Neural cell (in vitro differentiated cells): Measurements from ENCODE around the gene SUCLG2. TPM values are rescaled to one million over a fixed set of nuclear protein-coding genes. Genes with fewer than 3 reads are reported as not detected.

Source experiments
- H2AFZ ChIP-seq: fragments of 200-600, 300-800 bp; sonication (generic), shearing (Covaris generic); 2 replicates; pipeline ENCODE4 v1.6.0; 2014; ENCODE audit warnings: low read depth, mild to moderate bottlenecking, antibody characterized with exemption, low read length, moderate library complexity
- H3F3A ChIP-seq: fragments of 200-600 bp; shearing (Covaris generic); 2 replicates; pipeline ENCODE4 v1.6.1; 2016; ENCODE audit warnings: mild to moderate bottlenecking, moderate library complexity, mixed read lengths, antibody characterized with exemption, low read length; ENCODE audit not compliant: insufficient read depth, poor library complexity, severe bottlenecking
- H3K27ac ChIP-seq: fragments of 200-600, 300-800 bp; sonication (generic), shearing (Covaris generic); 2 replicates; pipeline ENCODE4 v1.5.1; 2014; ENCODE audit warnings: mild to moderate bottlenecking, low read length, moderate library complexity
- H3K27me3 ChIP-seq: fragments of 300-800, 200-600 bp; sonication (generic), shearing (Covaris generic); 2 replicates; pipeline ENCODE4 v1.6.0; 2014; ENCODE audit warnings: mild to moderate bottlenecking, low read depth, low read length, moderate library complexity; ENCODE audit not compliant: insufficient read depth
- H3K36me3 ChIP-seq: fragments of 300-800, 200-600 bp; sonication (generic), shearing (Covaris generic); 2 replicates; pipeline ENCODE4 v1.5.1; 2014; ENCODE audit warnings: mild to moderate bottlenecking, antibody characterized with exemption, low read length, moderate library complexity; ENCODE audit not compliant: insufficient read depth
- H3K4me2 ChIP-seq: fragments of 300-800, 200-600 bp; sonication (generic), shearing (Covaris generic); 2 replicates; pipeline ENCODE4 v1.6.0; 2014; ENCODE audit warnings: mild to moderate bottlenecking, low read length
- H3K4me3 ChIP-seq: fragments of 300-800, 200-600 bp; sonication (generic), shearing (Covaris generic); 2 replicates; pipeline ENCODE4 v1.5.1; 2014; ENCODE audit warnings: mild to moderate bottlenecking, low read length, moderate library complexity
- H3K79me2 ChIP-seq: fragments of 200-600 bp; shearing (Covaris generic); replicated peaks from 2 replicates; pipeline ENCODE4 v1.6.0; 2014; ENCODE audit warnings: mild to moderate bottlenecking, low read length, moderate library complexity; ENCODE audit not compliant: insufficient read depth
- H3K9ac ChIP-seq: fragments of 300-800, 200-600 bp; sonication (generic), shearing (Covaris generic); 2 replicates; pipeline ENCODE4 v1.6.1; 2016; ENCODE audit warnings: mild to moderate bottlenecking, low read length, mixed read lengths
- H3K9me2 ChIP-seq: fragments of 200-600 bp; shearing (Covaris generic); 2 replicates; pipeline ENCODE4 v1.6.1; 2016; ENCODE audit warnings: mild to moderate bottlenecking, low read length, mixed read lengths; ENCODE audit not compliant: insufficient read depth
- H3K9me3 ChIP-seq: fragments of 200-600, 300-800 bp; sonication (generic), shearing (Covaris generic); 2 replicates; pipeline ENCODE4 v1.6.1; 2016; ENCODE audit warnings: mild to moderate bottlenecking, mixed run types, low read length, moderate library complexity, mixed read lengths
- H4K20me1 ChIP-seq: fragments of 200-600 bp; shearing (Covaris generic); 2 replicates; pipeline ENCODE4 v1.6.1; 2016; ENCODE audit warnings: mild to moderate bottlenecking, mixed run types; ENCODE audit not compliant: insufficient read depth
- EP300 ChIP-seq: fragments of 450-650 bp; conservative IDR thresholded peaks from 2 replicates; pipeline ENCODE4 v1.6.1; 2014; ENCODE audit warnings: antibody characterized with exemption, mild to moderate bottlenecking, moderate library complexity; ENCODE audit not compliant: poor library complexity, severe bottlenecking
- EZH2 ChIP-seq: fragments of 200-600, 300-800 bp; shearing (Covaris generic), sonication (generic); IDR thresholded peaks from 2 replicates; pipeline ENCODE4 v1.6.1; 2014; ENCODE audit warnings: antibody characterized with exemption, low read length, borderline replicate concordance, mild to moderate bottlenecking; ENCODE audit not compliant: insufficient read depth, poor library complexity, severe bottlenecking
- MXI1 ChIP-seq: fragments of 450-650 bp; conservative IDR thresholded peaks from 2 replicates; pipeline ENCODE4 v1.6.1; 2014; ENCODE audit warnings: antibody characterized with exemption, mild to moderate bottlenecking; ENCODE audit not compliant: poor library complexity, severe bottlenecking
- POLR2AphosphoS5 ChIP-seq: IDR thresholded peaks from 2 replicates; pipeline ENCODE4 v1.6.1; 2012
- RAD21 ChIP-seq: fragments of 450-650 bp; conservative IDR thresholded peaks from 2 replicates; pipeline ENCODE4 v1.6.1; 2014; ENCODE audit warnings: antibody characterized with exemption, mild to moderate bottlenecking, moderate library complexity
- REST ChIP-seq: IDR thresholded peaks from 2 replicates; pipeline ENCODE4 v1.6.1; 2012; ENCODE audit warnings: borderline replicate concordance
- SMC3 ChIP-seq: fragments of 450-650 bp; conservative IDR thresholded peaks from 2 replicates; pipeline ENCODE4 v1.6.1; 2014; ENCODE audit warnings: antibody characterized with exemption, mild to moderate bottlenecking, moderate library complexity; ENCODE audit not compliant: poor library complexity
- TAF1 ChIP-seq: IDR thresholded peaks from 2 replicates; pipeline ENCODE4 v1.6.1; 2012; ENCODE audit warnings: low read depth
- polyA plus RNA-seq: library from polyadenylated mRNA; depleted of rRNA; stranded (reverse); fragments of >200 nt; gene quantifications from 2 replicates; pipeline ENCODE4 v1.2.3, GENCODE V29; 2014
- TF ChIP-seq, protein P1 (sequence below): fragments of 450-650 bp; IDR thresholded peaks from 2 replicates; pipeline ENCODE4 v1.5.1; 2014; ENCODE audit warnings: antibody characterized with exemption, mild to moderate bottlenecking, moderate library complexity; ENCODE audit not compliant: poor library complexity, severe bottlenecking

The SUCLG2 gene
- polyA plus RNA-seq, 1 donor from 2014 or later = 0.15 TPM

GRCh38 chr3:67656614-67657013 is 2.2 kb upstream of the SUCLG2 start:
- H4K20me1 ChIP-seq = no peaks in the 10 kb centered on the region
- no peaks in the 10 kb centered on the region for H3K36me3 ChIP-seq
- H3K4me3 ChIP-seq = no peak overlapping the region
- no peaks in the 10 kb centered on the region for H3K9me3 ChIP-seq
- H3K27ac ChIP-seq = no peak overlapping the region
- H3K9me2 ChIP-seq = no peaks in the 10 kb centered on the region
- H3K9ac ChIP-seq = no peak overlapping the region
- TF ChIP-seq REST = no peak
- no peak for TF ChIP-seq TAF1
- TF ChIP-seq RAD21 = no peak
- TF ChIP-seq SMC3 = no peak
- TF ChIP-seq, protein P1, sequence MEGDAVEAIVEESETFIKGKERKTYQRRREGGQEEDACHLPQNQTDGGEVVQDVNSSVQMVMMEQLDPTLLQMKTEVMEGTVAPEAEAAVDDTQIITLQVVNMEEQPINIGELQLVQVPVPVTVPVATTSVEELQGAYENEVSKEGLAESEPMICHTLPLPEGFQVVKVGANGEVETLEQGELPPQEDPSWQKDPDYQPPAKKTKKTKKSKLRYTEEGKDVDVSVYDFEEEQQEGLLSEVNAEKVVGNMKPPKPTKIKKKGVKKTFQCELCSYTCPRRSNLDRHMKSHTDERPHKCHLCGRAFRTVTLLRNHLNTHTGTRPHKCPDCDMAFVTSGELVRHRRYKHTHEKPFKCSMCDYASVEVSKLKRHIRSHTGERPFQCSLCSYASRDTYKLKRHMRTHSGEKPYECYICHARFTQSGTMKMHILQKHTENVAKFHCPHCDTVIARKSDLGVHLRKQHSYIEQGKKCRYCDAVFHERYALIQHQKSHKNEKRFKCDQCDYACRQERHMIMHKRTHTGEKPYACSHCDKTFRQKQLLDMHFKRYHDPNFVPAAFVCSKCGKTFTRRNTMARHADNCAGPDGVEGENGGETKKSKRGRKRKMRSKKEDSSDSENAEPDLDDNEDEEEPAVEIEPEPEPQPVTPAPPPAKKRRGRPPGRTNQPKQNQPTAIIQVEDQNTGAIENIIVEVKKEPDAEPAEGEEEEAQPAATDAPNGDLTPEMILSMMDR = no peak
- TF ChIP-seq EZH2 = no peak
- TF ChIP-seq POLR2AphosphoS5 = no peak
- no peak for TF ChIP-seq MXI1
- no peak for TF ChIP-seq EP300
- no peaks in the 10 kb centered on the region for H3F3A ChIP-seq
- H3K79me2 ChIP-seq = no peaks in the 10 kb centered on the region
- H2AFZ ChIP-seq = no peak overlapping the region
- H3K4me2 ChIP-seq = no peak overlapping the region
- no peaks in the 10 kb centered on the region for H3K27me3 ChIP-seq

- Histone ChIP-seq H3K27ac (no peak overlapping the region), H3K4me3 (no peak overlapping the region), H2AFZ (no peak overlapping the region), H3F3A (no peaks in the 10 kb centered on the region), H3K9me3 (no peaks in the 10 kb centered on the region), H3K36me3 (no peaks in the 10 kb centered on the region), H3K27me3 (no peaks in the 10 kb centered on the region), H3K9me2 (no peaks in the 10 kb centered on the region), H3K79me2 (no peaks in the 10 kb centered on the region), H4K20me1 (no peaks in the 10 kb centered on the region), H3K4me2 (no peak overlapping the region), H3K9ac (no peak overlapping the region)
- TF ChIP-seq POLR2AphosphoS5 (no peak), TAF1 (no peak), MXI1 (no peak), SMC3 (no peak), REST (no peak), EZH2 (no peak), EP300 (no peak), RAD21 (no peak)
- TF ChIP-seq, protein P1 = no peak
Observed at GRCh38 chr3:67655364-67656121, 1.1 kb upstream of the SUCLG2 start.
